Measurements from ENCODE around the gene ARHGEF33.

Gene ARHGEF33

DNA sequence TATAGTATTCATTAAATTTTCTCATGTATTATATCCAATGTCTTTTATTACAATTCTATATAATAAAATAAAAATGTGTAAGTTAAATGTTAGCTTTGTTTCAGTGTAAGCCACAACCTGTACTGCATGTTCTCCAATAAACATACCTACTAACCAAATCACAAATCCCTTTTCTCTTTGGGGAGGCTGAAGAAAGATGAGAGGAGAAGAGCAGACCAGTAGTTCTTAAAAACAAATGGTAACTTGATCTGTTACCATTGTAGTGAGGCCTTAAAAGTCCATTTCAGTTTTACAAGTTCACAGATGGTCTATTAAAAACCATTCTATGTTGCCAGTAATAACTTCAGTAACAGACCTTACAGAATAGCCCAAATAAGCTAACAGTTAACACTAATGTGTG, 130.7 kb downstream of the ARHGEF33 start:
- DNase-seq = no peak

DNA sequence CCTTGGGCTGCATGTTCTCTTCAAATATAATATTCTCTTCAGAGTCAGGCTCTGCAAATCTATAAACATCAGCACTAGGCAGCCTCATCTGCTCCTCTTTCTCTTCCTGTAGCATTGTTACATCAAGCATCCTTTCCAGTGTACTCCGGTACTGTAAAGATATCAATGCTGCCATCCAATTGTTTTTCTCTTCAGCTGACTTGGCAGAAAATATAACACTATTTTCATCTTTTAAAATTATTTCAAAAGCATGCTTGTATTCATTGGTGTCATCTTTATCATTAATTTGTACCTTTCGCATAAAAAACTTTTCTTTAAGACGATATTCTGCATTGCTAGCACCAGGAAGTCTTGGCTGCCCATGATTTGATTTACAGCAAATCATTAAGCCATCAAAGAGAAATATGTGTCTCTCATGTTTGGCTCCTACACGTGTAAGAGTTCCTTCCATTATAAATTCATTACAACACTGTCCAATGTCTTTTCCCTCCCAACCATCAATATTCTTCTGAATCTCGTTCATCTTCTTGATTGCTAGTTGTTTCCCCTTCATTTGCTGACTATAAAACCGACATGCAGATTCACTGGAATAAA, 133.1 kb downstream of the ARHGEF33 start:
- DNase-seq = no peak

DNA sequence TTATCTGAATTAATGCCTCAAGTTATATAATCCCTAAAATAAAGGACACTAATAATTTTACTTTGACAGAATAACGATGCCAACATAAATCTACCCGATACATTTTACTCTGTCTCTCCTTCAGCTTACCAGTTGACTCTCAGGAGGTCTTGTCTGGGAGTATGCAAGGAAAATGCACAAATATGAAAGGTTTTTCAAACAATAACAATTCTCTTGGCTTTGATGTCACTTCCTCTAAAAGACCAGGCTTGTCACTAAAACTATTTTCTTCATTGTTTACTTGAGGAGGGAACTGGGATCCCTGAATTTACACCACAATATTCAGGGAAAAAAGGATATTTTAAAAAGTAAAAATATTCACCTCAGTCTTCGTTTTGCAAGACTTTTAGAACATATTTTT, 134.0 kb downstream of the ARHGEF33 start:
- no peak for DNase-seq

DNA sequence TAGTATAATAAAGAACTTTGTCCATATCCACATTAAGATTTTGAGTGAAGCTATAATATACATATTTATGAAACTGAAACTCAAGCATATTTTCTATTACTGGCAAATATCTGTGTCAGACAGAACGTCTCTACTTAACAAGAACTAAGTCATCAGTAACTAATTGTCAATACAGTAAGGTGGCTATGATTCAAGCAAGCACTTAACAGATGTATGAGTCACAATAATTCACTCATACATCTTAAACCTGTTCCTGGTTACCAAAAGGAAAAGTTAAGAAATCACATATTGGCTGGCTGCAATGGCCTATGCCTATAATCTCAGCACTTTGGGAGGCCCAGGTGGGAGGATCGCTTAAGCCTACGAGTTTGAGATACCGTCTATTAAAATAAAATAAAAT, 135.2 kb downstream of the ARHGEF33 start:
- no peak for DNase-seq
